NT2/D1 (cell line): ENCODE measurements around the gene AQP10.

Source experiments
- YY1 ChIP-seq: IDR thresholded peaks from 2 replicates; pipeline ENCODE4 v1.6.1; 2011; ENCODE audit not compliant: insufficient read length, insufficient read depth
- ZNF274 ChIP-seq: IDR thresholded peaks from 2 replicates; pipeline ENCODE4 v1.6.1; 2011; ENCODE audit warnings: mild to moderate bottlenecking, low read depth, low read length

- no peak for TF ChIP-seq ZNF274
- no peak for TF ChIP-seq YY1
Observed at GRCh38 chr1:154353460-154353904, 32.6 kb downstream of the AQP10 start.
